ENCODE results near the gene CCL19. TPM values are rescaled to one million over a fixed set of nuclear protein-coding genes. Genes with fewer than 3 reads are reported as not detected.

The CCL19 gene
- total RNA-seq, 2 experiments from 2014 or later: not detected

GRCh38 chr9:34644766-34645314, 46.2 kb downstream of the CCL19 start:
- POLR2A ChIA-PET: interaction anchor here (0.6 to 5.2 kb wide), 3 partner anchors 8 to 475 kb away, joined by 3 to 66 read pairs (median 3); partner anchors contain the start of gene SIGMAR1
- peaks cover 19% of the 10 kb centered on the region for H3K36me3 ChIP-seq (ENCODE audit: insufficient read depth, low read length)
- no peaks in the 10 kb centered on the region for H4K20me1 ChIP-seq (ENCODE audit: insufficient read depth, low read length)
- no peak overlapping the region for H3K4me2 ChIP-seq (ENCODE audit: low read length)
- no TSS peak for BruUV-seq (replicated peaks)
- CTCF ChIA-PET (ENCODE audit: unreplicated experiment): no interaction called here
- H3K79me2 ChIP-seq (ENCODE audit: insufficient read depth, low read depth, low read length): peaks cover 11% of the 10 kb centered on the region; the same call in 1 of the 2 replicates
- no peak overlapping the region for H2AFZ ChIP-seq (ENCODE audit: low read length)
- no peak for DNase-seq (ENCODE audit: low spot score)
- H3K9me2 ChIP-seq (ENCODE audit: insufficient read depth, low read length): no peaks in the 10 kb centered on the region
- H3K27ac ChIP-seq (ENCODE audit: low read depth, low read length, poor library complexity, severe bottlenecking): no peak overlapping the region
- no peaks in the 10 kb centered on the region for H3K9me3 ChIP-seq (ENCODE audit: low read length)
- peaks cover 21% of the 10 kb centered on the region for H3K4me1 ChIP-seq (ENCODE audit: insufficient read depth, low read length, poor library complexity, severe bottlenecking)
- H3K4me3 ChIP-seq (ENCODE audit: low read depth, low read length, poor library complexity, severe bottlenecking): no peak overlapping the region
- TF ChIP-seq CTCF (conservative IDR thresholded peaks at IDR 0.05; ENCODE audit: low read length) (no peak), EZH2phosphoT487 (IDR thresholded peaks at IDR 0.05; ENCODE audit: borderline replicate concordance, low read depth, low read length) (no peak)
- intact Hi-C loops (cut with micrococcal nuclease; ENCODE audit: unreplicated experiment): no loop called here

GRCh38 chr9:34642679-34643078, 48.4 kb downstream of the CCL19 start:
- H2AFZ ChIP-seq (ENCODE audit: low read length): no peak overlapping the region

More at GRCh38 chr9:34642679-34643078, 48.4 kb downstream of the CCL19 start:
- no peak for DNase-seq (ENCODE audit: low spot score)
- H4K20me1 ChIP-seq (ENCODE audit: insufficient read depth, low read length): no peaks in the 10 kb centered on the region
- no peaks in the 10 kb centered on the region for H3K9me2 ChIP-seq (ENCODE audit: insufficient read depth, low read length)
- H3K4me3 ChIP-seq (ENCODE audit: low read depth, low read length, poor library complexity, severe bottlenecking): no peak overlapping the region
- no peak overlapping the region for H3K27ac ChIP-seq (ENCODE audit: low read depth, low read length, poor library complexity, severe bottlenecking)
- no peak overlapping the region for H3K4me2 ChIP-seq (ENCODE audit: low read length)
- CTCF ChIA-PET (ENCODE audit: unreplicated experiment): no interaction called here
- TF ChIP-seq CTCF (conservative IDR thresholded peaks at IDR 0.05; ENCODE audit: low read length) (no peak), EZH2phosphoT487 (IDR thresholded peaks at IDR 0.05; ENCODE audit: borderline replicate concordance, low read depth, low read length) (no peak)
- H3K4me1 ChIP-seq (ENCODE audit: insufficient read depth, low read length, poor library complexity, severe bottlenecking): peaks cover 26% of the 10 kb centered on the region
- H3K9me3 ChIP-seq (ENCODE audit: low read length): no peaks in the 10 kb centered on the region
- H3K36me3 ChIP-seq (ENCODE audit: insufficient read depth, low read length): no peaks in the 10 kb centered on the region
- BruUV-seq (replicated peaks): no TSS peak
- intact Hi-C loops (cut with micrococcal nuclease; ENCODE audit: unreplicated experiment): no loop called here
- POLR2A ChIA-PET: interaction anchor here (0.5 to 1.0 kb wide), 4 partner anchors 8 to 1473 kb away, joined by 3 to 4 read pairs (median 3); partner anchors contain the start of gene DCTN3
- peaks cover 6% of the 10 kb centered on the region; the same call in 1 of the 2 replicates for H3K79me2 ChIP-seq (ENCODE audit: insufficient read depth, low read depth, low read length)

Small RNA genes lying within 50 kb of the gene (small RNA-seq; reads per million reads assigned to genes)
- not detected for gene CCL27

Other genes starting within 250 kb of the CCL19 start
- gene FAM219A, start 232.7 kb downstream of the CCL19 start, total RNA-seq (2014; rRNA removed; shearing (Covaris generic)): 5.2 and 6.5 TPM in 2 replicates
- 12.7 and 14.3 TPM in 2 replicates for gene FAM219A, start 232.7 kb downstream of the CCL19 start, total RNA-seq (2022)
- gene DNAI1, start 232.5 kb downstream of the CCL19 start, total RNA-seq (2014; rRNA removed; shearing (Covaris generic)): 0.57 TPM in 1 of 2 replicates, not detected in the other
- 0.55 and 0.97 TPM in 2 replicates for gene DNAI1, start 232.5 kb downstream of the CCL19 start, total RNA-seq (2022)
- gene ENHO, start 168.3 kb downstream of the CCL19 start, total RNA-seq (2014; rRNA removed; shearing (Covaris generic)): not detected in 2 replicates
- gene ENHO, start 168.3 kb downstream of the CCL19 start, total RNA-seq (2022): 0.46 and 0.91 TPM in 2 replicates
- not detected in 2 replicates for gene CNTFR, start 101.6 kb downstream of the CCL19 start, total RNA-seq (2014; rRNA removed; shearing (Covaris generic))
- not detected in 2 replicates for gene CNTFR, start 101.6 kb downstream of the CCL19 start, total RNA-seq (2022)
- 33.6 and 40.3 TPM in 2 replicates for gene RPP25L, start 79.2 kb downstream of the CCL19 start, total RNA-seq (2014; rRNA removed; shearing (Covaris generic))
- 31.6 and 33.7 TPM in 2 replicates for gene RPP25L, start 79.2 kb downstream of the CCL19 start, total RNA-seq (2022)
- gene DCTN3, start 70.8 kb downstream of the CCL19 start, total RNA-seq (2014; rRNA removed; shearing (Covaris generic)): 79.7 and 80.3 TPM in 2 replicates
- gene DCTN3, start 70.8 kb downstream of the CCL19 start, total RNA-seq (2022): 84.2 and 96.3 TPM in 2 replicates
- gene ARID3C, start 62.2 kb downstream of the CCL19 start, total RNA-seq (2014; rRNA removed; shearing (Covaris generic)): 1.4 and 1.9 TPM in 2 replicates
- 0.38 and 0.44 TPM in 2 replicates for gene ARID3C, start 62.2 kb downstream of the CCL19 start, total RNA-seq (2022)
- 97.2 and 103 TPM in 2 replicates for gene SIGMAR1, start 53.5 kb downstream of the CCL19 start, total RNA-seq (2014; rRNA removed; shearing (Covaris generic))
- 110 TPM in 2 replicates for gene SIGMAR1, start 53.5 kb downstream of the CCL19 start, total RNA-seq (2022)
- 78.2 and 90.9 TPM in 2 replicates for gene GALT, start 44.6 kb downstream of the CCL19 start, total RNA-seq (2014; rRNA removed; shearing (Covaris generic))
- 61.2 and 62.5 TPM in 2 replicates for gene GALT, start 44.6 kb downstream of the CCL19 start, total RNA-seq (2022)
- 16.2 and 16.7 TPM in 2 replicates for gene IL11RA, start 39.1 kb downstream of the CCL19 start, total RNA-seq (2014; rRNA removed; shearing (Covaris generic))
- 20.1 and 29.2 TPM in 2 replicates for gene IL11RA, start 39.1 kb downstream of the CCL19 start, total RNA-seq (2022)
- gene CCL27, start 28.6 kb downstream of the CCL19 start, total RNA-seq (2014; rRNA removed; shearing (Covaris generic)): 0.72 TPM in 1 of 2 replicates, not detected in the other
- 0.42 and 0.68 TPM in 2 replicates for gene CCL27, start 28.6 kb downstream of the CCL19 start, total RNA-seq (2022)
- gene CCL21, start 18.9 kb upstream of the CCL19 start, total RNA-seq (2014; rRNA removed; shearing (Covaris generic)): not detected in 2 replicates
- not detected in 2 replicates for gene CCL21, start 18.9 kb upstream of the CCL19 start, total RNA-seq (2022)